DND-41 (cell line): ENCODE data around the gene SLC17A9.

Experiments used
- ATAC-seq: fragments of 200-7000 bp; cut with Tn5 transposase; 3 replicates; pipeline ENCODE4 v1.9.1; 2021; ENCODE audit warnings: low read depth; ENCODE audit not compliant: insufficient read depth
- DNase-seq: peaks from one replicate; pipeline ENCODE4 v3.0.0-alpha.2; 2020
- H2AFZ ChIP-seq: 2 replicates; pipeline ENCODE4 v1.6.0; 2012; ENCODE audit warnings: low read depth, low read length
- H3K27ac ChIP-seq: 2 replicates; pipeline ENCODE4 v1.5.1; 2012; ENCODE audit warnings: low read length, inconsistent platforms
- H3K27me3 ChIP-seq: fragments of 200-600 bp; sonication (generic); 2 replicates; pipeline ENCODE4 v1.6.0; 2012; ENCODE audit warnings: low read length, mild to moderate bottlenecking, inconsistent platforms; ENCODE audit not compliant: insufficient read depth, poor library complexity
- H3K36me3 ChIP-seq: 2 replicates; pipeline ENCODE4 v1.5.1; 2012; ENCODE audit warnings: low read length, inconsistent platforms; ENCODE audit not compliant: insufficient read depth
- H3K4me1 ChIP-seq: 2 replicates; pipeline ENCODE4 v1.5.1; 2012; ENCODE audit warnings: mild to moderate bottlenecking, low read length; ENCODE audit not compliant: insufficient read depth
- H3K4me2 ChIP-seq: 2 replicates; pipeline ENCODE4 v1.6.0; 2012; ENCODE audit warnings: mild to moderate bottlenecking, moderate library complexity, low read length, inconsistent platforms; ENCODE audit not compliant: insufficient read depth
- H3K4me3 ChIP-seq, 2 experiments: fragments of 200-600 bp in 1 of 2; shearing (Covaris generic) in 1 of 2; 2 replicates each; pipeline ENCODE4 v1.5.1; 2012 to 2016; ENCODE audit warnings: inconsistent platforms in 2 of 2, low read length in 2 of 2, mild to moderate bottlenecking in 2 of 2, low read depth in 1 of 2, moderate library complexity in 1 of 2
- H3K79me2 ChIP-seq: 2 replicates; pipeline ENCODE4 v1.6.0; 2012; ENCODE audit warnings: low read length, inconsistent platforms; ENCODE audit not compliant: insufficient read depth
- H3K9ac ChIP-seq: 2 replicates; pipeline ENCODE4 v1.6.0; 2012; ENCODE audit warnings: low read depth, mild to moderate bottlenecking, inconsistent platforms, low read length, moderate library complexity
- H3K9me3 ChIP-seq: 2 replicates; pipeline ENCODE4 v1.5.1; 2012; ENCODE audit warnings: low read length, moderate library complexity, mild to moderate bottlenecking, inconsistent platforms; ENCODE audit not compliant: insufficient read depth, severe bottlenecking
- H4K20me1 ChIP-seq: 2 replicates; pipeline ENCODE4 v1.6.0; 2012; ENCODE audit warnings: low read length; ENCODE audit not compliant: insufficient read depth
- EZH2 ChIP-seq: IDR thresholded peaks from 3 replicates; pipeline ENCODE4 v1.6.1; 2012; ENCODE audit warnings: borderline replicate concordance, low read depth, mild to moderate bottlenecking, moderate library complexity, low read length, inconsistent platforms; ENCODE audit not compliant: severe bottlenecking
- TF ChIP-seq, protein P1 (sequence below): IDR thresholded peaks from 2 replicates; pipeline ENCODE4 v1.5.1; 2012; ENCODE audit warnings: borderline replicate concordance, low read length, moderate library complexity, mild to moderate bottlenecking; ENCODE audit not compliant: poor library complexity, severe bottlenecking; ENCODE audit errors: extremely low read depth

Gene SLC17A9

DNA sequence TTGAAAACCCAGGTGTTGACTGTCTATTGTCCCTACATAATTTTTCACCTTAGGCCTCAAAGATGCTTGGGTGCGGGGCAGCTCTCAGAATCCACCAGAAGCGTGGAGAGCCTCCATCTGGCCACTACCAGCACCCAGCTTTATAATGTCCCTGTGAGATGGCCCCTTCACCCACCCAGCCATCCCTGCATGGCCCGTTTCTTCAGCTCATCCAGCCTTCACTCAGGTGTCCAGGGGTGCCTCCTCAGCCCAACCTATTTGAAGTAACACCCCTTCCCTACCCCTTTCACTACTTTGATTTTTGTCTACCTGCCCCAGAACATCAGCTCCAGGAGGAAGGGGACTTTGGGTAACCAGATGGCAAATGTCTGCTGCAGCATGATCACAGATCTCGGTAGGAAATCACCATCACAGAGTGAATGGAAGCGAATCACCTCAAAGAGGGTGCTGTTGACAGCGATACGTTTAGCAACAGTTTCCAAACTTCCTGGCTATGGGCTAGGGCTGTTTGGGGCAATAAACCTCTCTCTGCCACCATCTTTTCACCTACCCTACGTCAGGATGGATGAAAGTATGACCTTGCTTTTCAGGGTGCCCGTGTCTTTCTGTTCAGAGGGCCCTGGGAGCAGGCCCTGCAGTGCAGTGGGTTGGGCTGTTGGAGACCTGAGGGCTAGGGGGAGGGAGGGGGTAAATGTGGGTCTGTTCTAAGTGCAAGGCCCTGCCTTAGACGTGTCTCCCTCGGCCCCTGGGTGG, 1.2 kb upstream of the SLC17A9 start:
- H3K79me2 ChIP-seq: peaks cover 19% of the 10 kb centered on the region
- H3K27ac ChIP-seq: peak overlapping the region; percentile 21; the same call in 1 of the 2 replicates

DNA sequence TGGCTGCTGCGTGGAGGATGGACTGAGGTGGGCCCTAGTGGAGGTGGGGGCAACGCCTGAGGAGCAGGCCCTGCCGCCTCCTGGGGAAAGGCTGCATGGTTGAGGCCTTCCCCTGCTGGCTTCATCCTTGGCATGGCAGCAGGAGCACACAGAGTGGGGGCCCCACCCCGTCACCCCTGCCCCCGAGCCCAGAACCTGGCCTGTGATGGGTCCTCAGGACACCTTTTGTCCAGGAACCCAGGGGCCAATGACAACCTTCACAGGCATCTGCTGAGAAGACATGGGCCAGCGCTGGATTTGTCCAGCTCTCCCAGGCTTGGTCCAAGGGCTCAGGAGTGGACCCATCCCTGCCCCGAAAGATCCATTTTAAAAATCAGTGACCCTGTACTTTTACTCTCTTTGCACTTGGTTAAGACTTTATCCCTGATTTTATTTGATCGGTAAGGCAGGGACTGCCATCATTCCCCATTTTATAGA, 575 bp upstream of the SLC17A9 start:
- H3K9ac ChIP-seq: no peak overlapping the region
- TF ChIP-seq EZH2: no peak
- TF ChIP-seq, protein P1, sequence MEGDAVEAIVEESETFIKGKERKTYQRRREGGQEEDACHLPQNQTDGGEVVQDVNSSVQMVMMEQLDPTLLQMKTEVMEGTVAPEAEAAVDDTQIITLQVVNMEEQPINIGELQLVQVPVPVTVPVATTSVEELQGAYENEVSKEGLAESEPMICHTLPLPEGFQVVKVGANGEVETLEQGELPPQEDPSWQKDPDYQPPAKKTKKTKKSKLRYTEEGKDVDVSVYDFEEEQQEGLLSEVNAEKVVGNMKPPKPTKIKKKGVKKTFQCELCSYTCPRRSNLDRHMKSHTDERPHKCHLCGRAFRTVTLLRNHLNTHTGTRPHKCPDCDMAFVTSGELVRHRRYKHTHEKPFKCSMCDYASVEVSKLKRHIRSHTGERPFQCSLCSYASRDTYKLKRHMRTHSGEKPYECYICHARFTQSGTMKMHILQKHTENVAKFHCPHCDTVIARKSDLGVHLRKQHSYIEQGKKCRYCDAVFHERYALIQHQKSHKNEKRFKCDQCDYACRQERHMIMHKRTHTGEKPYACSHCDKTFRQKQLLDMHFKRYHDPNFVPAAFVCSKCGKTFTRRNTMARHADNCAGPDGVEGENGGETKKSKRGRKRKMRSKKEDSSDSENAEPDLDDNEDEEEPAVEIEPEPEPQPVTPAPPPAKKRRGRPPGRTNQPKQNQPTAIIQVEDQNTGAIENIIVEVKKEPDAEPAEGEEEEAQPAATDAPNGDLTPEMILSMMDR: no peak
- DNase-seq (no peak), ATAC-seq (no peak)
- no peak overlapping the region for H3K4me2 ChIP-seq
- peaks cover 37% of the 10 kb centered on the region for H3K36me3 ChIP-seq
- no peaks in the 10 kb centered on the region for H3K9me3 ChIP-seq
- no peak overlapping the region for H3K4me3 ChIP-seq
- no peak overlapping the region for H2AFZ ChIP-seq
- peaks cover 37% of the 10 kb centered on the region for H3K4me1 ChIP-seq
- no peak overlapping the region for H3K27ac ChIP-seq
- no peaks in the 10 kb centered on the region for H3K27me3 ChIP-seq
- H3K79me2 ChIP-seq: peaks cover 13% of the 10 kb centered on the region
- peaks cover 12% of the 10 kb centered on the region; the same call in 1 of the 2 replicates for H4K20me1 ChIP-seq

More for the DNA sequence above, 1.2 kb upstream of the SLC17A9 start:
- H4K20me1 ChIP-seq: peaks cover 15% of the 10 kb centered on the region; the same call in 1 of the 2 replicates
- no peak overlapping the region for H3K9ac ChIP-seq
- TF ChIP-seq, protein P1: no peak
- no peak for TF ChIP-seq EZH2
- H3K4me3 ChIP-seq: no peak overlapping the region
- no peak overlapping the region for H3K4me2 ChIP-seq
- DNase-seq (no peak), ATAC-seq (no peak)
- H2AFZ ChIP-seq: no peak overlapping the region
- H3K9me3 ChIP-seq: no peaks in the 10 kb centered on the region
- H3K4me1 ChIP-seq: peaks cover 37% of the 10 kb centered on the region
- H3K27me3 ChIP-seq: no peaks in the 10 kb centered on the region
- H3K36me3 ChIP-seq: peaks cover 43% of the 10 kb centered on the region

DNA sequence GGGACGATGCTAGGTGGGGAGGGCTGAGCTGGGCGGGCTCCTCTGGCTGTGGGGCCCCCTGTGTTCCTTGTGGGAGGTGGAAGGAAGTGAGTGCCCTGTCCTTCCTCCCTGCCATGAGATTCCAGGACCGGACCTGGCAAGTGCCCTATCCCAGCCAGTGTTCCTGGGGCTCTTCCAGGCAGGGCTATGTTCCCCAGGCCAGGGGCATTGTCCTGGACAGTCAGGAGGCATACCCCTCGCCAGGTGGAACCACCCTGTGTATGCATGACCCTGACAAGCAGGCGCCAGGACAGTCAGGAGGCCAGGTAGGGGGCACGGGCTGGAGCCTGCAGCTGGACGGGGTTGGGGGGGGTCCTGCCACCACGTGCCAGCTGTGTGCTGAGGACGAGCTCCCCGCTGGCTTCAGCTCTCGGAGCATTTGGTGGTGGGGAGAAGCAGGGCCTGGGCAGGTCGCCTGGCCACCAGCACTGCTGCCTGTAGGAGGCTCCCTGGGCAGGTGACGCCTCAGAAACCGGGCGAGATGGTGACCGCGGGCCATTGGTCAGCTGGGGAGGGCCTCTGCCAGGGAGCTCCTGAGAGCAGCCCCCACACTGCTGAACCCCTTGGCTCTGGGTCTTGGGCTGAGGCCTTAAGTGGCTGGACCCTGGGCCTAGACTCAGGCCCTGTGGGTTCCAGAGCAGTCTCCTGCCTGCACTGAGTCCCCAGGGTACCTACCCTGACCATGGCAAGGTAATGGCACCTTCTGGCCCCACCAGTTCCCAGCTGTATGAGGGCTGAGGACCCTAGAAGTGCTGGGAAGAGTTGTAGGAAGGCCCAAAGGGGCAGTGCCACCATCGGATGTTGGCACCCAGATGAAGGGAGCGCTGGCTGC, 694 bp downstream of the SLC17A9 start:
- Histone ChIP-seq H3K9ac (peak overlapping the region; percentile 63), H3K4me3 (peak overlapping the region in 1 of 2 experiments; percentile 52; a peak in 3 of 4 replicates), H3K9me3 (no peaks in the 10 kb centered on the region), H4K20me1 (peaks cover 5% of the 10 kb centered on the region; the same call in 1 of the 2 replicates), H3K4me1 (peaks cover 37% of the 10 kb centered on the region), H3K36me3 (peaks cover 24% of the 10 kb centered on the region), H3K27me3 (no peaks in the 10 kb centered on the region), H2AFZ (peak overlapping the region; percentile 71), H3K4me2 (peak overlapping the region; percentile 75), H3K79me2 (peaks cover 9% of the 10 kb centered on the region), H3K27ac (peak overlapping the region; percentile 89)
- no peak for TF ChIP-seq EZH2
- TF ChIP-seq, protein P1: no peak
- DNase-seq: no peak
- no peak for ATAC-seq
